Glomerular visceral epithelial cell (primary cell): ENCODE results near the gene CRLF1.

Source experiments
- DNase-seq: peaks from one replicate; pipeline ENCODE4 v3.0.0-alpha.2; 2016; ENCODE audit errors: extremely low spot score

CRLF1 gene

GRCh38 chr19:18636183-18636968 is 29.8 kb upstream of the CRLF1 start:
- peak; percentile 98 for DNase-seq

- DNase-seq: no peak
These were observed 29.2 kb upstream of the CRLF1 start for GRCh38 chr19:18635831-18636182.

GRCh38 chr19:18634612-18635297 is 28.2 kb upstream of the CRLF1 start:
- DNase-seq: no peak

GRCh38 chr19:18633321-18633720 is 26.7 kb upstream of the CRLF1 start:
- no peak for DNase-seq

- no peak for DNase-seq
These were observed 22.8 kb upstream of the CRLF1 start for GRCh38 chr19:18629166-18630088.

GRCh38 chr19:18626906-18627305 is 20.3 kb upstream of the CRLF1 start:
- DNase-seq: no peak

- DNase-seq: no peak
These were observed 14.3 kb upstream of the CRLF1 start for GRCh38 chr19:18620902-18621301.

- DNase-seq: no peak
These were observed 13.7 kb upstream of the CRLF1 start for GRCh38 chr19:18620311-18620710.

- no peak for DNase-seq
These were observed 11.6 kb upstream of the CRLF1 start for GRCh38 chr19:18618236-18618635.

GRCh38 chr19:18617562-18617961 is 11.0 kb upstream of the CRLF1 start:
- no peak for DNase-seq

- DNase-seq: no peak
These were observed 9.4 kb upstream of the CRLF1 start for GRCh38 chr19:18616023-18616422.

GRCh38 chr19:18613589-18614234 is 7.1 kb upstream of the CRLF1 start:
- DNase-seq: no peak

- DNase-seq: no peak
These were observed 6.4 kb upstream of the CRLF1 start, which contains the start of gene TMEM59L for GRCh38 chr19:18612772-18613588. Gene TMEM59L, plus strand, starts transcription at chr19:18612870. Its CDS starts 89 bp downstream, at chr19:18612959.

- DNase-seq: no peak
These were observed 5.6 kb upstream of the CRLF1 start for GRCh38 chr19:18612051-18612771.

- no peak for DNase-seq
These were observed 4.9 kb upstream of the CRLF1 start for GRCh38 chr19:18611327-18612050.

- no peak for DNase-seq
These were observed 4.1 kb upstream of the CRLF1 start for GRCh38 chr19:18610556-18611326.

GRCh38 chr19:18610245-18610555 is 3.6 kb upstream of the CRLF1 start:
- peak; percentile 19 for DNase-seq

GRCh38 chr19:18609717-18610051 is 3.1 kb upstream of the CRLF1 start:
- no peak for DNase-seq
